ENCODE data around the gene BCL6. TPM values are rescaled to one million over a fixed set of nuclear protein-coding genes. Genes with fewer than 3 reads are reported as not detected.

Gene BCL6
- total and polyA plus RNA-seq, 2 of the 8 experiments (the other 6 are each of a cell fraction or from before 2014, with no cell fraction given): 5.7 to 10.4 TPM

- no peak overlapping the region for H2AK5ac ChIP-seq (ENCODE audit: low read depth, low read length)
- DNase-seq (ENCODE audit: low read depth in 1 of 2, low spot score in 2 of 2) (no peak), FAIRE-seq (no peak)
- H3K23ac ChIP-seq (ENCODE audit: insufficient read length): no peak overlapping the region
- H3K79me1 ChIP-seq (ENCODE audit: low read depth, low read length): no peaks in the 10 kb centered on the region
- H4K5ac ChIP-seq (ENCODE audit: insufficient read length, low read depth, low read length): no peak overlapping the region
- ChIA-PET POLR2A (ENCODE audit: partially characterized antibody) (no interaction called here), CTCF (ENCODE audit: partially characterized antibody) (no interaction called here)
- H2AFZ ChIP-seq (ENCODE audit: low read length): no peak overlapping the region
- H2BK12ac ChIP-seq (ENCODE audit: low read depth, low read length): no peak overlapping the region
- H4K20me1 ChIP-seq (replicated peaks in 1 of 2; ENCODE audit: control insufficient read depth in 1 of 2, insufficient read depth in 2 of 2, low read length in 2 of 2): no peaks in the 10 kb centered on the region
- H3K23me2 ChIP-seq (ENCODE audit: low read depth, low read length): no peaks in the 10 kb centered on the region
- no peak overlapping the region for H2BK15ac ChIP-seq (ENCODE audit: low read length)
- no peak overlapping the region for H3K14ac ChIP-seq (ENCODE audit: insufficient read length)
- no peaks in the 10 kb centered on the region for H3K79me2 ChIP-seq (ENCODE audit: control insufficient read depth in 1 of 2, insufficient read depth in 2 of 2, low read length in 2 of 2)
- H3K4me3 ChIP-seq (ENCODE audit: extremely low read depth in 1 of 4, insufficient read depth in 2 of 4, low read depth in 3 of 4, low read length in 4 of 4): no peak overlapping the region
- 84% methylated on average over 1 of the region's 1 CpG; no CpG with 5 or more reads in 1 of the 2 experiments for WGBS, 2 experiments (ENCODE audit: extremely low coverage in 1 of 2, insufficient coverage in 1 of 2, insufficient read length in 1 of 2, insufficient replicate concordance in 2 of 2, low coverage in 1 of 2, low lambda C conversion rate in 2 of 2, missing lambda C conversion rate in 1 of 2)
- H3K9me3 ChIP-seq (ENCODE audit: insufficient read depth in 2 of 2, low read depth in 1 of 2, low read length in 1 of 2): no peaks in the 10 kb centered on the region
- no peaks in the 10 kb centered on the region for H3K36me3 ChIP-seq (ENCODE audit: control insufficient read depth in 2 of 4, insufficient read depth in 4 of 4, low read length in 3 of 4)
- H4K91ac ChIP-seq (replicated peaks; ENCODE audit: insufficient read length, low read length): no peak overlapping the region
- H3K27ac ChIP-seq (ENCODE audit: low read depth, low read length): no peak overlapping the region
- H3K4me1 ChIP-seq (replicated peaks in 1 of 4; ENCODE audit: control insufficient read depth in 3 of 4, insufficient read depth in 4 of 4, low read length in 3 of 4): peaks cover 0 to 7% (median 0%) of the 10 kb centered on the region in 4 experiments; a peak in 2 of 7 replicates
- no peak overlapping the region for H2BK5ac ChIP-seq (ENCODE audit: low read depth, low read length)
- no peak overlapping the region for H3K4me2 ChIP-seq (ENCODE audit: insufficient read depth in 1 of 2, low read depth in 2 of 2, low read length in 2 of 2)
- H3K18ac ChIP-seq (ENCODE audit: extremely low read depth, low read length): no peak overlapping the region
- H3K4ac ChIP-seq (replicated peaks; ENCODE audit: insufficient read length, low read depth, low read length): no peak overlapping the region
- H2BK120ac ChIP-seq (replicated peaks; ENCODE audit: low read depth, low read length): no peak overlapping the region
- no peak for TF ChIP-seq EZH2 (IDR thresholded peaks at IDR 0.05; ENCODE audit: low read depth, low read length, severe bottlenecking)
- no peak for TF ChIP-seq HDAC6 (IDR thresholded peaks at IDR 0.05; ENCODE audit: low read depth, low read length)
- no peak for TF ChIP-seq YY1 (IDR thresholded peaks at IDR 0.05; ENCODE audit: low read depth, low read length)
- TF ChIP-seq BACH1 (IDR thresholded peaks at IDR 0.05; ENCODE audit: low read length): no peak
- TF ChIP-seq RFX5 (IDR thresholded peaks at IDR 0.05; ENCODE audit: borderline replicate concordance, low read depth, low read length): no peak
- no peak for TF ChIP-seq SIRT6 (IDR thresholded peaks at IDR 0.05; ENCODE audit: low read length)
- no peak for TF ChIP-seq KDM5A (IDR thresholded peaks at IDR 0.05; ENCODE audit: low read length)
- no peak for TF ChIP-seq GTF2F1 (IDR thresholded peaks at IDR 0.05; ENCODE audit: borderline replicate concordance, low read depth, low read length)
- TF ChIP-seq CBX5 (IDR thresholded peaks at IDR 0.05; ENCODE audit: low read depth, low read length): no peak
- no peak for TF ChIP-seq PHF8 (conservative IDR thresholded peaks at IDR 0.05; ENCODE audit: low read depth, low read length)
- TF ChIP-seq BRCA1 (IDR thresholded peaks at IDR 0.05; ENCODE audit: low read depth, low read length): no peak
- no peak for TF ChIP-seq TEAD4 (IDR thresholded peaks at IDR 0.05; ENCODE audit: low read depth, low read length)
- no peaks in the 10 kb centered on the region for H3K27me3 ChIP-seq (replicated peaks in 1 of 4; ENCODE audit: control insufficient read depth in 3 of 4, extremely low read depth in 1 of 4, insufficient read depth in 3 of 4, low read length in 3 of 4)
- no peak overlapping the region for H3K9ac ChIP-seq (replicated peaks in 1 of 4; ENCODE audit: extremely low read depth in 1 of 4, low read depth in 3 of 4, low read length in 3 of 4)
- no peak overlapping the region for H3K56ac ChIP-seq (replicated peaks; ENCODE audit: insufficient read length, low read depth, low read length)
- H2BK20ac ChIP-seq (ENCODE audit: low read length): no peak overlapping the region
- H4K8ac ChIP-seq (ENCODE audit: extremely low read depth, insufficient read depth, low read length): no peak overlapping the region
Measured at GRCh38 chr3:187775549-187775948, 30.3 kb upstream of the BCL6 start.
